GM12878 (cell line): ENCODE data around the gene UBLCP1. TPM values are rescaled to one million over a fixed set of nuclear protein-coding genes. Genes with fewer than 3 reads are reported as not detected.
A peak's percentile ranks its signal among the peaks of the same experiment; 100 is the strongest.

Experiments used
- ATAC-seq: fragments of 200-7000 bp; cut with Tn5 transposase; 3 replicates; pipeline ENCODE4 v1.9.1; 2020; ENCODE audit warnings: mild to moderate bottlenecking, moderate library complexity
- BruUV-seq: library from RNA; stranded (reverse); fragments of 400-500 nt; replicated peaks from 2 replicates; lab custom pipeline; 2021; lab: Mats Ljungman, UMichigan
- CTCF ChIA-PET: fragments of 300-600 bp; sonication (Branson Sonifier 250); formaldehyde crosslinking; extraction: SDS; loops from one replicate; lab custom pipeline; 2021; ENCODE audit warnings: inconsistent platforms; lab: Yijun Ruan, JAX
- POLR2A ChIA-PET: fragments of 350-600 bp; formaldehyde crosslinking; extraction: SDS; loops from one replicate; lab custom pipeline; 2021; ENCODE audit warnings: inconsistent platforms; lab: Charles Lee
- RAD21 ChIA-PET: fragments of 300-600 bp; sonication (Branson Sonifier 250); formaldehyde crosslinking; loops from one replicate; lab custom pipeline; 2023; ENCODE audit warnings: antibody characterized with exemption; ENCODE audit not compliant: unreplicated experiment; lab: Charles Lee
- SMC1A ChIA-PET: fragments of 300-600 bp; sonication (Branson Sonifier 250); formaldehyde crosslinking; loops from one replicate; lab custom pipeline; 2023; ENCODE audit not compliant: unreplicated experiment, uncharacterized antibody; lab: Charles Lee
- DNase-seq: peaks from one replicate; pipeline ENCODE4 v3.0.0-alpha.2; 2011; ENCODE audit warnings: low read depth, low spot score
- FAIRE-seq: peaks from 3 replicates; lab custom pipeline; 2011; peaks lifted over from hg19 to GRCh38; lab: Jason Lieb, UNC
- H2AFZ ChIP-seq: 2 replicates; pipeline ENCODE4 v1.6.0; 2011; ENCODE audit warnings: low read depth, low read length, control low read depth; ENCODE audit not compliant: control insufficient read depth
- H3K27ac ChIP-seq: 2 replicates; pipeline ENCODE4 v1.5.1; 2011; ENCODE audit warnings: control low read depth; ENCODE audit not compliant: control insufficient read depth, insufficient read depth
- H3K27me3 ChIP-seq, 2 experiments: replicated peaks in 1 of 2; 2 replicates each; pipeline versions ENCODE4 v1.6.0 to v1.6.1; 2011; ENCODE audit warnings: low read length in 1 of 2; ENCODE audit not compliant: control insufficient read depth in 2 of 2, insufficient read depth in 2 of 2
- H3K36me3 ChIP-seq, 2 experiments: 2 replicates each; pipeline ENCODE4 v1.5.1; 2011; ENCODE audit warnings: low read length in 1 of 2; ENCODE audit not compliant: control insufficient read depth in 2 of 2, insufficient read depth in 2 of 2
- H3K4me1 ChIP-seq: 2 replicates; pipeline ENCODE4 v1.6.1; 2011; ENCODE audit warnings: mild to moderate bottlenecking, low read length, moderate library complexity, mixed read lengths; ENCODE audit not compliant: control insufficient read depth, insufficient read depth
- H3K4me2 ChIP-seq: 2 replicates; pipeline ENCODE4 v1.6.0; 2011; ENCODE audit warnings: control low read depth; ENCODE audit not compliant: control insufficient read depth, insufficient read depth
- H3K4me3 ChIP-seq: fragments of 200-600 bp; sonication (generic); 2 replicates; pipeline ENCODE4 v1.5.1; 2016
- H3K79me2 ChIP-seq: 2 replicates; pipeline ENCODE4 v1.6.0; 2011; ENCODE audit warnings: low read length; ENCODE audit not compliant: control insufficient read depth, insufficient read depth
- H3K9ac ChIP-seq: 2 replicates; pipeline ENCODE4 v1.8.0; 2011; ENCODE audit warnings: low read length, control low read depth, mixed read lengths; ENCODE audit not compliant: control insufficient read depth, insufficient read depth
- H3K9me3 ChIP-seq: replicated peaks from 3 replicates; pipeline ENCODE4 v1.5.1; 2011; ENCODE audit warnings: mild to moderate bottlenecking, low read length; ENCODE audit not compliant: control insufficient read depth, insufficient read depth
- H4K20me1 ChIP-seq: 2 replicates; pipeline ENCODE4 v1.6.0; 2011; ENCODE audit not compliant: control insufficient read depth, insufficient read depth
- ASH2L ChIP-seq: fragments of 300-600, 200-600 bp; sonication (generic); IDR thresholded peaks from 2 replicates; pipeline ENCODE4 v1.6.1; 2017; ENCODE audit warnings: low read depth, mild to moderate bottlenecking, borderline replicate concordance
- ATF3 ChIP-seq: IDR thresholded peaks from 2 replicates; pipeline ENCODE4 v1.6.1; 2011; ENCODE audit warnings: low read depth, mild to moderate bottlenecking, low read length, moderate library complexity, borderline replicate concordance; ENCODE audit errors: extremely low read depth
- BCLAF1 ChIP-seq: fragments of 450-650 bp; IDR thresholded peaks from 2 replicates; pipeline ENCODE4 v1.6.1; 2017; ENCODE audit warnings: antibody characterized with exemption, mild to moderate bottlenecking, moderate library complexity
- CHD1 ChIP-seq: IDR thresholded peaks from 2 replicates; pipeline ENCODE4 v1.6.1; 2012; ENCODE audit warnings: low read depth, low read length, improper control_type of control experiment
- DPF2 ChIP-seq: fragments of 450-650 bp; IDR thresholded peaks from 2 replicates; pipeline ENCODE4 v1.6.1; 2017; ENCODE audit warnings: mild to moderate bottlenecking
- FOXM1 ChIP-seq: IDR thresholded peaks from 2 replicates; pipeline ENCODE4 v1.6.1; 2012; ENCODE audit warnings: low read depth, mild to moderate bottlenecking, inconsistent platforms, low read length, moderate library complexity
- HDGF ChIP-seq: fragments of 450-650 bp; IDR thresholded peaks from 2 replicates; pipeline ENCODE4 v1.6.1; 2016; ENCODE audit warnings: antibody characterized with exemption
- HSF1 ChIP-seq: fragments of 150-350 bp; IDR thresholded peaks from 2 replicates; pipeline ENCODE4 v1.6.1; 2014; ENCODE audit warnings: mild to moderate bottlenecking, low read depth, low read length
- IRF4 ChIP-seq: IDR thresholded peaks from 2 replicates; pipeline ENCODE4 v1.6.1; 2011; ENCODE audit warnings: low read depth, low read length
- RELB ChIP-seq: fragments of 450-650 bp; IDR thresholded peaks from 2 replicates; pipeline ENCODE4 v1.6.1; 2017; ENCODE audit warnings: low read depth, mild to moderate bottlenecking, moderate library complexity
- SMARCA5 ChIP-seq: fragments of 450-650 bp; IDR thresholded peaks from 2 replicates; pipeline ENCODE4 v1.6.1; 2017; ENCODE audit warnings: mild to moderate bottlenecking
- SP1 ChIP-seq: IDR thresholded peaks from one replicate; pipeline ENCODE4 v1.6.1; 2011; ENCODE audit warnings: low read depth, low read length
- SRF ChIP-seq, 2 experiments: IDR thresholded peaks; 2 replicates each; pipeline ENCODE4 v1.6.1; 2011; ENCODE audit warnings: low read depth in 2 of 2, low read length in 2 of 2, mild to moderate bottlenecking in 1 of 2, moderate library complexity in 1 of 2
- ZBED1 ChIP-seq: IDR thresholded peaks from 2 replicates; pipeline ENCODE4 v1.6.1; 2016; ENCODE audit warnings: borderline replicate concordance
- WGBS: methylation state at CpG from one replicate; pipeline ENCODE4 v1.1.6; 2016; ENCODE audit warnings: low lambda C conversion rate; ENCODE audit not compliant: insufficient replicate concordance, insufficient coverage; ENCODE audit errors: missing lambda C conversion rate; 5-methylcytosine and 5-hydroxymethylcytosine counted together
- in situ Hi-C: fragments of 300-500 bp; cut with MboI; formaldehyde crosslinking; loops from 9 replicates; pipeline ENCODE4 v1.14.3; 2018; ENCODE audit warnings: mixed read lengths
- intact Hi-C: fragments of 100-400 bp; cut with micrococcal nuclease; formaldehyde crosslinking; loops from one replicate; pipeline ENCODE4 v1.14.2; 2022; ENCODE audit not compliant: unreplicated experiment
- polyA plus RNA-seq, 11 experiments: library from polyadenylated mRNA; depleted of rRNA in 4 of 11; unstranded in 6 of 11; stranded (reverse) in 5 of 11; fragments of >200 nt; fragmentation: Nextera tagmentation in 4 of 11; fragmentation: Illumina TruSeq in 1 of 11; extraction: Ambion mirVana in 4 of 11; extraction: Trizol in 1 of 11; gene quantifications; 1 replicate in 1 of 11; 2 replicates in 10 of 11; pipeline versions ENCODE4 v1.2.1 to v1.2.3, GENCODE V29; 2011 to 2016; ENCODE audit warnings: inconsistent platforms in 2 of 11, missing spikeins in 2 of 11, low read depth in 1 of 11
- total RNA-seq, 4 experiments: library from RNA; depleted of rRNA in 3 of 4; stranded (reverse); fragments of >200 nt in 3 of 4; fragmentation: Illumina TruSeq in 1 of 4; extraction: Trizol in 1 of 4; gene quantifications; 2 replicates each; pipeline versions ENCODE4 v1.2.1 to v1.2.3, GENCODE V29; 2013 to 2021

The UBLCP1 gene
- total and polyA plus RNA-seq, 10 of the 15 experiments (the other 5 are each of a cell fraction or from before 2014, with no cell fraction given), result 18.8 to 44.2 (median 32.1) TPM

GRCh38 chr5:159309689-159310433 is 46.8 kb downstream of the UBLCP1 start:
- ChIA-PET SMC1A (interaction anchor here (1.0 to 2.4 kb wide), 7 partner anchors 16 to 691 kb away, joined by 3 to 16 read pairs (median 4); no protein-coding TSS in a partner anchor), RAD21 (interaction anchor here (0.8 to 1.0 kb wide), 2 partner anchors 141 to 153 kb away, joined by 3 to 7 read pairs; no protein-coding TSS in a partner anchor)
- in situ Hi-C loops, result no loop called here
- no peak overlapping the region for H3K4me2 ChIP-seq
- no peaks in the 10 kb centered on the region for H3K79me2 ChIP-seq
- H3K9me3 ChIP-seq, result no peaks in the 10 kb centered on the region
- TF ChIP-seq FOXM1 (no peak), SP1 (no peak), BCLAF1 (no peak), ATF3 (no peak), ZBED1 (no peak), SRF (IDR thresholded peaks at IDR 0.05; ENCODE audit: low read depth in 2 of 2, low read length in 2 of 2) (no peak), IRF4 (no peak), ASH2L (no peak), HDGF (no peak), RELB (no peak), HSF1 (no peak), DPF2 (no peak), CHD1 (no peak), SMARCA5 (no peak)
- TF ChIP-seq, all 136 proteins: peak for 0
- ATAC-seq, result peak; percentile 16; the same call in 1 of the 3 replicates
- intact Hi-C loops, result no loop called here
- WGBS, result 77% methylated on average over 8 of the region's 8 CpGs
- no peak for FAIRE-seq
- DNase-seq, result no peak
- Histone ChIP-seq H3K36me3 (no peaks in the 10 kb centered on the region), H3K4me1 (no peaks in the 10 kb centered on the region), H2AFZ (no peak overlapping the region), H3K4me3 (no peak overlapping the region), H3K9ac (no peak overlapping the region), H4K20me1 (no peaks in the 10 kb centered on the region), H3K27me3 (0 out of 4 replicates have a peak, but pooled peaks cover 0 to 2% of the 10 kb centered on the region in 2 experiments), H3K27ac (no peak overlapping the region)
- POLR2A ChIA-PET, result no interaction called here
- no TSS peak for BruUV-seq
- CTCF ChIA-PET, result interaction anchor here (0.8 to 4.0 kb wide), 5 partner anchors 11 to 177 kb away, joined by 3 to 27 read pairs (median 5); no protein-coding TSS in a partner anchor
